Cardiac muscle cell (in vitro differentiated cells and primary cell): Measurements from ENCODE around the gene C1QTNF3. TPM values are rescaled to one million over a fixed set of nuclear protein-coding genes. Genes with fewer than 3 reads are reported as not detected.

Source experiments
- DNase-seq, 2 donors: peaks; one replicate each; pipeline versions ENCODE4 v3.0.0 to v3.0.0-alpha.2; 2010 to 2017; ENCODE audit warnings: low read depth in 1 of 2, low spot score in 1 of 2
- H3K27ac ChIP-seq: fragments of 200-600 bp; sonication (generic); 2 replicates; pipeline ENCODE4 v1.5.1; 2016
- H3K27me3 ChIP-seq: fragments of 200-600 bp; sonication (generic); 2 replicates; pipeline ENCODE4 v1.6.0; 2016; ENCODE audit warnings: control low read depth
- H3K36me3 ChIP-seq: fragments of 200-600 bp; sonication (generic); 2 replicates; pipeline ENCODE4 v1.5.1; 2016; ENCODE audit warnings: control low read depth
- H3K4me1 ChIP-seq: fragments of 200-600 bp; sonication (generic); 2 replicates; pipeline ENCODE4 v1.8.1; 2017; ENCODE audit warnings: low read depth, mild to moderate bottlenecking, mixed run types
- H3K4me3 ChIP-seq: fragments of 200-600 bp; sonication (generic); 2 replicates; pipeline ENCODE4 v1.5.1; 2016; ENCODE audit warnings: mild to moderate bottlenecking
- H3K9me3 ChIP-seq: fragments of 200-600 bp; sonication (generic); 2 replicates; pipeline ENCODE4 v1.5.1; 2017; ENCODE audit warnings: low read depth, mild to moderate bottlenecking, control low read depth
- polyA plus RNA-seq: library from polyadenylated mRNA; unstranded; fragments of >200 nt; fragmentation: Nextera tagmentation; extraction: Ambion mirVana; gene quantifications from 2 replicates; pipeline ENCODE4 v1.2.1, GENCODE V29; 2016
- total RNA-seq: library from RNA; depleted of rRNA; stranded (reverse); fragments of >200 nt; gene quantifications from 2 replicates; pipeline ENCODE4 v1.2.3, GENCODE V29; 2016
- TF ChIP-seq, protein P1 (sequence below): IDR thresholded peaks from 2 replicates; pipeline ENCODE4 v1.5.1; 2012; ENCODE audit warnings: low read depth, mild to moderate bottlenecking, low read length

The C1QTNF3 gene
- total and polyA plus RNA-seq, 2 experiments from 2014 or later = 0.91 to 4.6 TPM

DNA sequence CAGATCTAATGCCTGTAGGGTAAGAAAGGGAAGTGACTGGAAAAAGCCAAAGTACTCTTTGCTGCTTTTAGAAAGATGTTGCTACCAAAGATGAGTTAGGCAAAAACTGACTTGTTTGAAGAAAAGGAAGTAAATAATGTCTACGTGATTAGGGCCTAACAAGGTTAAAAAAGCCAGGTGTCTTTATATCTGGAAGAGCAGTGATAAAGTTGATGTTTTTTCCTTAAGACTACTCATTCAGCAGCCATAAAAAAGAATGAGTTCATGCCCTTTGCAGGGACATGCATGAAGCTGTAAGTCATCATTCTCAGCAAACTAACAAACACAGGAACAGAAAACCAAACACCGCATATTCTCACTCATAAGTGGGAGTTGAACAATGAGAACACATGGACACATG lies 21.7 kb downstream of the C1QTNF3 start:
- Histone ChIP-seq H3K36me3 (peaks cover 5% of the 10 kb centered on the region), H3K4me1 (no peaks in the 10 kb centered on the region), H3K9me3 (no peaks in the 10 kb centered on the region), H3K4me3 (no peak overlapping the region), H3K27ac (no peak overlapping the region), H3K27me3 (no peaks in the 10 kb centered on the region)
- TF ChIP-seq, protein P1, sequence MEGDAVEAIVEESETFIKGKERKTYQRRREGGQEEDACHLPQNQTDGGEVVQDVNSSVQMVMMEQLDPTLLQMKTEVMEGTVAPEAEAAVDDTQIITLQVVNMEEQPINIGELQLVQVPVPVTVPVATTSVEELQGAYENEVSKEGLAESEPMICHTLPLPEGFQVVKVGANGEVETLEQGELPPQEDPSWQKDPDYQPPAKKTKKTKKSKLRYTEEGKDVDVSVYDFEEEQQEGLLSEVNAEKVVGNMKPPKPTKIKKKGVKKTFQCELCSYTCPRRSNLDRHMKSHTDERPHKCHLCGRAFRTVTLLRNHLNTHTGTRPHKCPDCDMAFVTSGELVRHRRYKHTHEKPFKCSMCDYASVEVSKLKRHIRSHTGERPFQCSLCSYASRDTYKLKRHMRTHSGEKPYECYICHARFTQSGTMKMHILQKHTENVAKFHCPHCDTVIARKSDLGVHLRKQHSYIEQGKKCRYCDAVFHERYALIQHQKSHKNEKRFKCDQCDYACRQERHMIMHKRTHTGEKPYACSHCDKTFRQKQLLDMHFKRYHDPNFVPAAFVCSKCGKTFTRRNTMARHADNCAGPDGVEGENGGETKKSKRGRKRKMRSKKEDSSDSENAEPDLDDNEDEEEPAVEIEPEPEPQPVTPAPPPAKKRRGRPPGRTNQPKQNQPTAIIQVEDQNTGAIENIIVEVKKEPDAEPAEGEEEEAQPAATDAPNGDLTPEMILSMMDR = no peak
- DNase-seq = no peak

GRCh38 chr5:34020726-34021125 lies 22.3 kb downstream of the C1QTNF3 start:
- no peak overlapping the region for H3K27ac ChIP-seq
- peaks cover 4% of the 10 kb centered on the region for H3K36me3 ChIP-seq
- H3K4me3 ChIP-seq = no peak overlapping the region
- DNase-seq = no peak
- H3K4me1 ChIP-seq = no peaks in the 10 kb centered on the region
- no peaks in the 10 kb centered on the region for H3K27me3 ChIP-seq
- H3K9me3 ChIP-seq = no peaks in the 10 kb centered on the region
- TF ChIP-seq, protein P1 = no peak

GRCh38 chr5:34017254-34017653 lies 25.8 kb downstream of the C1QTNF3 start:
- no peak for DNase-seq
- H3K9me3 ChIP-seq = no peaks in the 10 kb centered on the region
- no peaks in the 10 kb centered on the region for H3K27me3 ChIP-seq
- no peaks in the 10 kb centered on the region for H3K36me3 ChIP-seq
- no peak overlapping the region for H3K4me3 ChIP-seq
- no peak overlapping the region for H3K27ac ChIP-seq
- TF ChIP-seq, protein P1 = no peak
- no peaks in the 10 kb centered on the region for H3K4me1 ChIP-seq

GRCh38 chr5:34016750-34017149 lies 26.3 kb downstream of the C1QTNF3 start:
- TF ChIP-seq, protein P1 = no peak
- Histone ChIP-seq H3K9me3 (no peaks in the 10 kb centered on the region), H3K36me3 (no peaks in the 10 kb centered on the region), H3K4me1 (no peaks in the 10 kb centered on the region), H3K4me3 (no peak overlapping the region), H3K27ac (no peak overlapping the region), H3K27me3 (no peaks in the 10 kb centered on the region)
- no peak for DNase-seq

DNA sequence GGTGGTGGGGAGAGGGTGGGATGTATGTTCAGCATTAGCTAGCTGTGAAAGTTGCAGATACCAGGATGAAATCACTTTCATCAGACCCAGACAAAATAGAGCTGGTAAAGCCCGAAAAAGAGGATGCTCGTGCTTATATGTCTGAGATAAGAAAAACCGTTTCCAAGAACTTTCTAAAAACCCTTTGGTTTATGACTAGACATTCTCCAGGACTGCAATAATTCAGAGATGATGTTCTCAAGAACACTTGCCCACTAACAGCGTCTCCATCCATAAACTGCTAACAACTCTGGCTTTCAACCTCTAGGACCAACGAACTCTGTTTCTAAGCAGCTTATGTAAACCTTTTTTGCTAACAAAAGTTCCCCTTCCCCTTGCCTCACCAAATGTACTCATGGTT lies 26.8 kb downstream of the C1QTNF3 start:
- no peaks in the 10 kb centered on the region for H3K27me3 ChIP-seq
- H3K4me1 ChIP-seq = no peaks in the 10 kb centered on the region
- no peak overlapping the region for H3K27ac ChIP-seq
- no peaks in the 10 kb centered on the region for H3K36me3 ChIP-seq
- no peaks in the 10 kb centered on the region for H3K9me3 ChIP-seq
- H3K4me3 ChIP-seq = no peak overlapping the region
- TF ChIP-seq, protein P1 = no peak
- no peak for DNase-seq
